ENCODE data around the gene SCAMP3.

DNA sequence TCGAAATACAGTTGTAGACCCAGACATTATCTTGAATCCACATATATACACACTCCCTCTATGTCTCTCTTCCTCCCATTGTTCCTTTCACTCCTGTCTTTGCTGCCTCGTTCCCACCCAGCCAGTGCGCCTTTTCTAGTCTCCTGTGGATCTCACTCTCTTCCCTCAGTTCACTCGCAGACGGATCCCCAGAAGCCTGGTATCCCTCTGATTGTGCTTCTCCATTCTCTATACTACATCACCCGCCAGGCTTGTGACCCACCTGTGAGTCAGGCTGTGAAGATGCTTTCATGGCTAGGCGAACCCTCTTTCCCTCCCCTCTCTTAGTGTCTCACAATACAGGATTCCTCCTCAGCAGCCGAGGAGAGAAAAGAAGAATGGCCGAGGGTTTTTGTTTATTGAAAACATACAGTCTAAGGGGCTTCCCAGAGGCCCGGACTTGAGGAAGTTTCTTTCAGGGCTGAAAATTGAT lies 16.6 kb upstream of the SCAMP3 start:
- TF ChIP-seq POLR2A (IDR thresholded peaks at IDR 0.05) (no peak), CTCF (IDR thresholded peaks at IDR 0.05) (no peak)

Measured in ovary (tissue), 3 donors.